ENCODE results near the gene PRKACA. TPM values are rescaled to one million over a fixed set of nuclear protein-coding genes. Genes with fewer than 3 reads are reported as not detected.

The PRKACA gene
- total and polyA plus RNA-seq, 2 experiments from 2014 or later, result 5.3 to 37.4 TPM

- Histone ChIP-seq H3F3A (ENCODE audit: insufficient read depth) (peaks cover 9% of the 10 kb centered on the region), H2AFZ (0 out of 2 replicates have a peak overlapping the region, but pooled peaks have one; percentile 19), H3K36me3 (ENCODE audit: low read depth) (no peaks in the 10 kb centered on the region), H3K4me3 (no peak overlapping the region), H3K4me1 (ENCODE audit: insufficient read depth) (peaks cover 16% of the 10 kb centered on the region), H3K9me3 (ENCODE audit: low read depth) (no peaks in the 10 kb centered on the region), H3K4me2 (ENCODE audit: unreplicated experiment) (no peak overlapping the region), H4K20me1 (ENCODE audit: insufficient read depth) (no peaks in the 10 kb centered on the region), H3K27me3 (replicated peaks; ENCODE audit: insufficient read depth) (no peaks in the 10 kb centered on the region), H3K79me2 (ENCODE audit: insufficient read depth) (peaks cover 24% of the 10 kb centered on the region), H3K9ac (no peak overlapping the region), H3K27ac (peak overlapping the region; percentile 76), H3K9me2 (ENCODE audit: insufficient read depth) (no peaks in the 10 kb centered on the region)
- WGBS, 2 experiments (ENCODE audit: low coverage in 1 of 2, low lambda C conversion rate in 2 of 2, missing lambda C conversion rate in 2 of 2), result 77% methylated on average over 9 of the region's 9 CpGs
- TF ChIP-seq EZH2 (IDR thresholded peaks at IDR 0.05; ENCODE audit: insufficient read depth, poor library complexity, severe bottlenecking), result no peak
- no peak for TF ChIP-seq EZH2phosphoT487 (IDR thresholded peaks at IDR 0.05; ENCODE audit: insufficient read depth, low read depth)
- peak; percentile 39 for DNase-seq
- in situ Hi-C loops (cut with MboI), result no loop called here
Measured at GRCh38 chr19:14138576-14139265, 21.2 kb upstream of the PRKACA start.

- H3K9ac ChIP-seq, result peak within 1 kb of the TSS; percentile 83
- in situ Hi-C loops (cut with MboI), result no loop called here
- H3K79me2 ChIP-seq (ENCODE audit: insufficient read depth), result peaks cover 18% of the 10 kb centered on the region
- H3K4me2 ChIP-seq (ENCODE audit: unreplicated experiment), result peak within 1 kb of the TSS; percentile 82
- H3K36me3 ChIP-seq (ENCODE audit: low read depth), result no peaks in the 10 kb centered on the region
- H3K4me3 ChIP-seq, result peak within 1 kb of the TSS; percentile 78
- H3K27me3 ChIP-seq (replicated peaks; ENCODE audit: insufficient read depth), result no peaks in the 10 kb centered on the region
- H3K9me2 ChIP-seq (ENCODE audit: insufficient read depth), result no peaks in the 10 kb centered on the region
- no peaks in the 10 kb centered on the region for H3K9me3 ChIP-seq (ENCODE audit: low read depth)
- no peaks in the 10 kb centered on the region for H4K20me1 ChIP-seq (ENCODE audit: insufficient read depth)
- H2AFZ ChIP-seq, result peak within 1 kb of the TSS; percentile 92
- H3K27ac ChIP-seq, result peak within 1 kb of the TSS; percentile 76
- peaks cover 9% of the 10 kb centered on the region for H3F3A ChIP-seq (ENCODE audit: insufficient read depth)
- TF ChIP-seq EZH2phosphoT487 (IDR thresholded peaks at IDR 0.05; ENCODE audit: insufficient read depth, low read depth), result no peak
- no peak for TF ChIP-seq EZH2 (IDR thresholded peaks at IDR 0.05; ENCODE audit: insufficient read depth, poor library complexity, severe bottlenecking)
- peak; percentile 100 for DNase-seq
- H3K4me1 ChIP-seq (ENCODE audit: insufficient read depth), result peaks cover 16% of the 10 kb centered on the region
- 1% methylated on average over 67 to 73 of the region's 78 CpGs for WGBS, 2 experiments (ENCODE audit: low coverage in 1 of 2, low lambda C conversion rate in 2 of 2, missing lambda C conversion rate in 2 of 2)
Measured at GRCh38 chr19:14136509-14137281, 19.1 kb upstream of the PRKACA start, which contains the start of gene ASF1B. Gene ASF1B (minus strand): TSS chr19:14136589. CDS start chr19:14136456, 133 bp downstream.

- H3K9me3 ChIP-seq (ENCODE audit: low read depth), result no peaks in the 10 kb centered on the region
- no peak for DNase-seq
- in situ Hi-C loops (cut with MboI), result no loop called here
- no peaks in the 10 kb centered on the region for H4K20me1 ChIP-seq (ENCODE audit: insufficient read depth)
- peaks cover 16% of the 10 kb centered on the region for H3K4me1 ChIP-seq (ENCODE audit: insufficient read depth)
- H3K27me3 ChIP-seq (replicated peaks; ENCODE audit: insufficient read depth), result no peaks in the 10 kb centered on the region
- H3K27ac ChIP-seq, result peak overlapping the region; percentile 22
- no peaks in the 10 kb centered on the region for H3K9me2 ChIP-seq (ENCODE audit: insufficient read depth)
- WGBS, 2 experiments (ENCODE audit: low coverage in 1 of 2, low lambda C conversion rate in 2 of 2, missing lambda C conversion rate in 2 of 2), result 0 to 2% methylated on average over 16 to 25 of the region's 38 CpGs
- H3K4me2 ChIP-seq (ENCODE audit: unreplicated experiment), result peak overlapping the region; percentile 69
- peak overlapping the region; percentile 67 for H3K9ac ChIP-seq
- peaks cover 18% of the 10 kb centered on the region for H3K79me2 ChIP-seq (ENCODE audit: insufficient read depth)
- peaks cover 9% of the 10 kb centered on the region for H3F3A ChIP-seq (ENCODE audit: insufficient read depth)
- peak overlapping the region; percentile 78 for H2AFZ ChIP-seq
- no peaks in the 10 kb centered on the region for H3K36me3 ChIP-seq (ENCODE audit: low read depth)
- TF ChIP-seq EZH2phosphoT487 (IDR thresholded peaks at IDR 0.05; ENCODE audit: insufficient read depth, low read depth), result no peak
- TF ChIP-seq EZH2 (IDR thresholded peaks at IDR 0.05; ENCODE audit: insufficient read depth, poor library complexity, severe bottlenecking), result no peak
- peak overlapping the region; percentile 75 for H3K4me3 ChIP-seq
Measured at GRCh38 chr19:14135985-14136508, 18.5 kb upstream of the PRKACA start.

DNA sequence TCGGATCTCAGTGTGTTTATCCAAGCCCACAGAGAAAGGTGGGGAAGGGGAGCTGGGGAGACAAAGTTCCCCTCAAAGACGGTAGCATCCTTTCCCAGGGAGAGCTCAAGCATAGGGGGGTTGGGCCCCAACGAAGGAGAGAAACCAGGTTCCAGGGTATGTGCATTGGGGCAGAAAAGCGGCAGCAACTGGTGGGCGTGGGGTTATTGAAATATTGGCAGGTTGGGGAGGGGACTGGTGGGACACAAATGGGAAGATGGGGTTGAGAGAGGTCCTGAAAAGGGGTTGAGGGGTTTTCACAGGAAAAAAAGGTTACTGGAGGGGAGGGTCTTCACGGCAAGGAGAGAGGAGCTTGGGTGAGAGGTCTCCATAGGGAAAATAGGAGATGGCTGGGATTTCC lies 17.8 kb upstream of the PRKACA start:
- H3K9me3 ChIP-seq (ENCODE audit: low read depth), result no peaks in the 10 kb centered on the region
- H4K20me1 ChIP-seq (ENCODE audit: insufficient read depth), result no peaks in the 10 kb centered on the region
- H3K4me3 ChIP-seq, result peak overlapping the region; percentile 75
- no peak for TF ChIP-seq EZH2phosphoT487 (IDR thresholded peaks at IDR 0.05; ENCODE audit: insufficient read depth, low read depth)
- TF ChIP-seq EZH2 (IDR thresholded peaks at IDR 0.05; ENCODE audit: insufficient read depth, poor library complexity, severe bottlenecking), result no peak
- H3K9ac ChIP-seq, result peak overlapping the region; percentile 67
- no peak for DNase-seq
- peak overlapping the region; percentile 69 for H3K4me2 ChIP-seq (ENCODE audit: unreplicated experiment)
- H3K27me3 ChIP-seq (replicated peaks; ENCODE audit: insufficient read depth), result no peaks in the 10 kb centered on the region
- in situ Hi-C loops (cut with MboI), result no loop called here
- peaks cover 18% of the 10 kb centered on the region for H3K79me2 ChIP-seq (ENCODE audit: insufficient read depth)
- peaks cover 9% of the 10 kb centered on the region for H3F3A ChIP-seq (ENCODE audit: insufficient read depth)
- WGBS, 2 experiments (ENCODE audit: low coverage in 1 of 2, low lambda C conversion rate in 2 of 2, missing lambda C conversion rate in 2 of 2), result 21 to 23% methylated on average over 6 of the region's 6 CpGs
- H3K36me3 ChIP-seq (ENCODE audit: low read depth), result no peaks in the 10 kb centered on the region
- H3K27ac ChIP-seq, result no peak overlapping the region
- peaks cover 16% of the 10 kb centered on the region for H3K4me1 ChIP-seq (ENCODE audit: insufficient read depth)
- no peaks in the 10 kb centered on the region for H3K9me2 ChIP-seq (ENCODE audit: insufficient read depth)
- H2AFZ ChIP-seq, result no peak overlapping the region; the same call in 1 of the 2 replicates

All from GM23248 (cell line).